Measurements from ENCODE around the gene FBXO48.
"Not testable (repeated sequence)": the region's sequence is repeated elsewhere in the genome, so short reads cannot be mapped to it uniquely, and the experiment has no call there.

- TF ChIP-seq, protein P1, sequence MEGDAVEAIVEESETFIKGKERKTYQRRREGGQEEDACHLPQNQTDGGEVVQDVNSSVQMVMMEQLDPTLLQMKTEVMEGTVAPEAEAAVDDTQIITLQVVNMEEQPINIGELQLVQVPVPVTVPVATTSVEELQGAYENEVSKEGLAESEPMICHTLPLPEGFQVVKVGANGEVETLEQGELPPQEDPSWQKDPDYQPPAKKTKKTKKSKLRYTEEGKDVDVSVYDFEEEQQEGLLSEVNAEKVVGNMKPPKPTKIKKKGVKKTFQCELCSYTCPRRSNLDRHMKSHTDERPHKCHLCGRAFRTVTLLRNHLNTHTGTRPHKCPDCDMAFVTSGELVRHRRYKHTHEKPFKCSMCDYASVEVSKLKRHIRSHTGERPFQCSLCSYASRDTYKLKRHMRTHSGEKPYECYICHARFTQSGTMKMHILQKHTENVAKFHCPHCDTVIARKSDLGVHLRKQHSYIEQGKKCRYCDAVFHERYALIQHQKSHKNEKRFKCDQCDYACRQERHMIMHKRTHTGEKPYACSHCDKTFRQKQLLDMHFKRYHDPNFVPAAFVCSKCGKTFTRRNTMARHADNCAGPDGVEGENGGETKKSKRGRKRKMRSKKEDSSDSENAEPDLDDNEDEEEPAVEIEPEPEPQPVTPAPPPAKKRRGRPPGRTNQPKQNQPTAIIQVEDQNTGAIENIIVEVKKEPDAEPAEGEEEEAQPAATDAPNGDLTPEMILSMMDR (IDR thresholded peaks at IDR 0.05; ENCODE audit: borderline replicate concordance, extremely low read depth, low read length, poor library complexity, severe bottlenecking), result not testable (repeated sequence)
- not testable (repeated sequence) for TF ChIP-seq EZH2 (IDR thresholded peaks at IDR 0.05; ENCODE audit: borderline replicate concordance, low read depth, low read length, severe bottlenecking)
Measured at GRCh38 chr2:68488605-68489004, 21.5 kb upstream of the FBXO48 start.
